T-cell (primary cell): ENCODE measurements around the gene GYG2. TPM values are rescaled to one million over a fixed set of nuclear protein-coding genes. Genes with fewer than 3 reads are reported as not detected.
"Not testable (repeated sequence)": the region's sequence is repeated elsewhere in the genome, so short reads cannot be mapped to it uniquely, and the experiment has no call there.

Experiments used
- ATAC-seq, 4 experiments: fragments of 200-7000 bp in 3 of 4; fragments of 150-1000 bp in 1 of 4; cut with Tn5 transposase; replicated peaks in 1 of 4; 1 replicate in 3 of 4; 2 replicates in 1 of 4; pipeline ENCODE4 v1.10.0; 2021; ENCODE audit warnings: moderate library complexity in 3 of 4, mild to moderate bottlenecking in 2 of 4, moderate number of reproducible peaks in 1 of 4
- CTCF ChIA-PET, 2 donors: fragments of 300-600 bp; sonication (Branson Sonifier 250); formaldehyde crosslinking; loops; one replicate each; lab custom pipeline; 2022; ENCODE audit warnings: antibody characterized with exemption in 2 of 2; lab: Charles Lee
- POLR2A ChIA-PET, 2 donors: fragments of 300-600 bp; sonication (Branson Sonifier 250); formaldehyde crosslinking; loops; one replicate each; lab custom pipeline; 2022; ENCODE audit warnings: antibody characterized with exemption in 2 of 2; lab: Charles Lee
- DNase-seq, 35 experiments: peaks; one replicate each; pipeline versions ENCODE4 v3.0.0 to v3.0.0-alpha.2; 2013 to 2023
- H3K27ac ChIP-seq: one replicate; pipeline ENCODE4 v1.5.1; 2013; ENCODE audit warnings: low read length
- H3K27me3 ChIP-seq, 2 experiments: replicated peaks in 1 of 2; 1 replicate in 1 of 2; 2 replicates in 1 of 2; pipeline versions ENCODE4 v1.6.1 to v1.7.0; 2013; ENCODE audit warnings: low read length in 1 of 2, mixed read lengths in 1 of 2; ENCODE audit not compliant: control insufficient read depth in 2 of 2, insufficient read depth in 2 of 2; ENCODE audit errors: extremely low read depth in 1 of 2
- H3K36me3 ChIP-seq, 2 donors: 1 replicate in 1 of 2; 2 replicates in 1 of 2; pipeline versions ENCODE4 v1.6.1 to v1.7.0; 2013; ENCODE audit warnings: low read length in 1 of 2; ENCODE audit not compliant: control insufficient read depth in 2 of 2, insufficient read depth in 1 of 2; ENCODE audit errors: extremely low read depth in 1 of 2
- H3K4me1 ChIP-seq, 2 experiments: 1 replicate in 1 of 2; 2 replicates in 1 of 2; pipeline versions ENCODE4 v1.6.1 to v1.7.0; 2013; ENCODE audit warnings: low read length in 2 of 2, mixed read lengths in 1 of 2; ENCODE audit not compliant: insufficient read depth in 2 of 2, control insufficient read depth in 1 of 2; ENCODE audit errors: extremely low read depth in 1 of 2
- H3K4me3 ChIP-seq, 2 donors: 1 replicate in 1 of 2; 2 replicates in 1 of 2; pipeline versions ENCODE4 v1.5.1 to v1.7.0; 2013; ENCODE audit warnings: mild to moderate bottlenecking in 2 of 2, low read length in 1 of 2, moderate library complexity in 1 of 2; ENCODE audit not compliant: control insufficient read depth in 1 of 2; ENCODE audit errors: extremely low read depth in 1 of 2
- H3K9me3 ChIP-seq: 2 replicates; pipeline ENCODE4 v1.7.0; 2013
- H3K27ac Mint-ChIP-seq, 2 donors: one replicate each; pipeline ENCODE4 v1.8.0; 2020 to 2021; ENCODE audit warnings: mild to moderate bottlenecking in 2 of 2, mixed read lengths in 2 of 2
- H3K27me3 Mint-ChIP-seq, 2 donors: one replicate each; pipeline ENCODE4 v1.8.0; 2021 to 2022; ENCODE audit warnings: mixed read lengths in 2 of 2
- H3K36me3 Mint-ChIP-seq: one replicate; pipeline ENCODE4 v1.8.0; 2021; ENCODE audit warnings: mixed read lengths
- H3K4me1 Mint-ChIP-seq, 3 donors: one replicate each; pipeline ENCODE4 v1.8.0; 2020 to 2022; ENCODE audit warnings: mixed read lengths in 3 of 3, mild to moderate bottlenecking in 1 of 3
- H3K4me3 Mint-ChIP-seq, 3 donors: one replicate each; pipeline ENCODE4 v1.8.0; 2020 to 2022; ENCODE audit warnings: mild to moderate bottlenecking in 3 of 3, mixed read lengths in 3 of 3, moderate library complexity in 3 of 3
- H3K9me3 Mint-ChIP-seq, 3 donors: one replicate each; pipeline ENCODE4 v1.8.0; 2020 to 2022; ENCODE audit warnings: mixed read lengths in 3 of 3
- WGBS: methylation state at CpG from one replicate; pipeline ENCODE4 v1.1.5; 2013; ENCODE audit warnings: missing lambda C conversion rate; ENCODE audit not compliant: insufficient coverage; 5-methylcytosine and 5-hydroxymethylcytosine counted together
- total RNA-seq, 35 experiments: library from RNA in 6 of 35; stranded (reverse) in 6 of 35; fragments of 120-200 nt in 1 of 35; gene quantifications; one replicate each; pipeline versions ENCODE4 v1.2.1 to v1.2.4 and lab custom pipeline; 2013 to 2026

The GYG2 gene
- total RNA-seq, 5 donors from 2014 or later (not counting 1 experiment from before 2014, with no cell fraction given), result 0.23 TPM; not detected in 4

- H3K4me1 ChIP-seq, result no peaks in the 10 kb centered on the region
- H3K27me3 Mint-ChIP-seq, result no peaks in the 10 kb centered on the region
- H3K27ac ChIP-seq, result no peak overlapping the region
- no peak for DNase-seq
- ATAC-seq, result no peak
- no peaks in the 10 kb centered on the region for H3K36me3 ChIP-seq
- WGBS, result 100% methylated on average over 1 of the region's 9 CpGs
- no peaks in the 10 kb centered on the region for H3K27me3 ChIP-seq
- H3K4me1 Mint-ChIP-seq, result no peaks in the 10 kb centered on the region
- no peak overlapping the region for H3K4me3 Mint-ChIP-seq
- peaks cover 6% of the 10 kb centered on the region for H3K36me3 Mint-ChIP-seq
- H3K4me3 ChIP-seq, result no peak overlapping the region
- POLR2A ChIA-PET, result no interaction called here
- H3K9me3 Mint-ChIP-seq, result no peaks in the 10 kb centered on the region
- no peak overlapping the region for H3K27ac Mint-ChIP-seq
- CTCF ChIA-PET, result no interaction called here
- no peaks in the 10 kb centered on the region for H3K9me3 ChIP-seq
Observed at GRCh38 chrX:2921750-2922149, 93.0 kb downstream of the GYG2 start.

- Histone ChIP-seq H3K9me3 (no peaks in the 10 kb centered on the region), H3K36me3 (no peaks in the 10 kb centered on the region), H3K4me3 (no peak overlapping the region), H3K4me1 (no peaks in the 10 kb centered on the region), H3K27me3 (no peaks in the 10 kb centered on the region), H3K27ac (no peak overlapping the region)
- no peak for DNase-seq
- Mint-ChIP-seq H3K27ac (no peak overlapping the region), H3K27me3 (no peaks in the 10 kb centered on the region), H3K9me3 (no peaks in the 10 kb centered on the region), H3K36me3 (peaks cover 6% of the 10 kb centered on the region), H3K4me3 (no peak overlapping the region), H3K4me1 (peaks cover 0 to 2% (median 0%) of the 10 kb centered on the region in 3 donors)
- no peak for ATAC-seq
- 100% methylated on average over 1 of the region's 9 CpGs for WGBS
- ChIA-PET POLR2A (no interaction called here), CTCF (no interaction called here)
Observed at GRCh38 chrX:2924151-2924550, 95.4 kb downstream of the GYG2 start.

DNA sequence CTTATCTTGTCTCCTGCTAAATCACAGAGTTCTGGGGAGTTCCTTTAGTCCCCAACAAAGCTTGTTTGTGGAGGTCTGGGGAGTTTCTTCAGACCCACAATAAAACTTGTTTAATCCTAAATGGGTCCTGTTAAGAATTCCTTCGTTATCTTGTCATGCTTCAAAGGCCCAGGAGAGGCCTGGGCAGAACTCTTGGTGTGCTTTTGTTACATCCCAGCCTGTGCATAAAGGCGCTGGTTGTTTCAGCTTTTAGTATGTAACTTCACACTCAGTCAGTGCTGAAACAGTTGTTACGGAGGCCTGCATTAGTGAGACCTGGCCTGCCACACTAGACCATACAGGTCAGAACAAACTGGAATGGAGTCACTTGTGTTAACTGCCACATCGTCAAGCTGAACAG is 97.5 kb downstream of the GYG2 start:
- H3K4me3 Mint-ChIP-seq, DNase-seq: not testable (repeated sequence)

GRCh38 chrX:2926664-2927275 is 98.0 kb downstream of the GYG2 start:
- Histone ChIP-seq H3K4me3 (no peak overlapping the region), H3K27ac (no peak overlapping the region), H3K9me3 (no peaks in the 10 kb centered on the region), H3K36me3 (no peaks in the 10 kb centered on the region), H3K4me1 (peaks cover 0 to 4% of the 10 kb centered on the region in 2 experiments), H3K27me3 (no peaks in the 10 kb centered on the region)
- H3K4me1 Mint-ChIP-seq, result peaks cover 0 to 4% (median 4%) of the 10 kb centered on the region in 3 donors
- ChIA-PET CTCF (no interaction called here), POLR2A (no interaction called here)
- DNase-seq, result no peak
- no peaks in the 10 kb centered on the region for H3K9me3 Mint-ChIP-seq
- WGBS, result 100% methylated on average over 5 of the region's 15 CpGs
- peaks cover 6% of the 10 kb centered on the region in 2 donors for H3K27me3 Mint-ChIP-seq
- no peak for ATAC-seq
- peak overlapping the region in 1 of 2 donors; percentile 45 for H3K27ac Mint-ChIP-seq
- no peak overlapping the region for H3K4me3 Mint-ChIP-seq
- H3K36me3 Mint-ChIP-seq, result no peaks in the 10 kb centered on the region

More for the DNA sequence above, 97.5 kb downstream of the GYG2 start:
- H3K9me3 ChIP-seq, H3K36me3 Mint-ChIP-seq, H3K9me3 Mint-ChIP-seq, H3K4me1 Mint-ChIP-seq, H3K27ac ChIP-seq, ATAC-seq, POLR2A ChIA-PET, H3K4me3 ChIP-seq, H3K36me3 ChIP-seq, H3K4me1 ChIP-seq, H3K27me3 ChIP-seq, H3K27me3 Mint-ChIP-seq, CTCF ChIA-PET: not testable (repeated sequence)
- peak overlapping the region in 1 of 2 donors; percentile 45 for H3K27ac Mint-ChIP-seq
- 100% methylated on average over 2 of the region's 4 CpGs for WGBS

DNA sequence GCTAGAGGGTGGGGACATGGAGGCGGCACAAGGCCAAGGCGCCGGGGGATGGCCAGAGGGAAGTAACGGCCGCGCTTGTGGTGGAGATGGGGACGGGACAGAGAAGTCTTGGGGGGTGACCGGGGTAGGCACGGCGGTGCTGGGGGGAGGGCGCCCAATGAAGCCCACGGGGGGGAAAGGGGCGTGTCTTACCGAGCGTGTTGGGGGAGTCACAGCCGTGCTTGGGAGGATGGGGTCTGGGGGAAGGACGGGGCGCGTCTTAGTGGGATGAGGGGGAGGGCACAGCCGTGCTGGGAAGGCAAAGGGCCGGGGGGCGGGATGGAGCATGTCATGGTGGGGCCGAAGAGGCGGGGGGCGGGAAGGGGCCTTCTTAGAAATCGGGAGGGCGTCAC is 99.5 kb downstream of the GYG2 start:
- Mint-ChIP-seq H3K27ac (peak overlapping the region in 1 of 2 donors; percentile 22), H3K36me3 (no peaks in the 10 kb centered on the region), H3K27me3 (peaks cover 6 to 12% of the 10 kb centered on the region in 2 donors), H3K9me3 (no peaks in the 10 kb centered on the region), H3K4me1 (peaks cover 0 to 4% (median 4%) of the 10 kb centered on the region in 3 donors), H3K4me3 (peak overlapping the region; percentile 45 to 72 (median 59))
- ChIA-PET CTCF (no interaction called here), POLR2A (interaction anchor here in 1 of 2 donors (0.6 kb wide), 1 partner anchor 173 kb away, joined by 4 read pairs; no protein-coding TSS in a partner anchor)
- H3K27me3 ChIP-seq, result peaks cover 0 to 1% of the 10 kb centered on the region in 2 experiments
- H3K4me3 ChIP-seq, result no peak overlapping the region
- DNase-seq (peak in 3 of 35 experiments; percentile 0 to 12 (median 5)), ATAC-seq (peak in 1 of 4 experiments; percentile 15)
- WGBS, result 29% methylated on average over 11 of the region's 27 CpGs
- no peak overlapping the region for H3K27ac ChIP-seq
- no peaks in the 10 kb centered on the region for H3K9me3 ChIP-seq
- H3K36me3 ChIP-seq, result no peaks in the 10 kb centered on the region
- peaks cover 0 to 4% of the 10 kb centered on the region in 2 experiments for H3K4me1 ChIP-seq

DNA sequence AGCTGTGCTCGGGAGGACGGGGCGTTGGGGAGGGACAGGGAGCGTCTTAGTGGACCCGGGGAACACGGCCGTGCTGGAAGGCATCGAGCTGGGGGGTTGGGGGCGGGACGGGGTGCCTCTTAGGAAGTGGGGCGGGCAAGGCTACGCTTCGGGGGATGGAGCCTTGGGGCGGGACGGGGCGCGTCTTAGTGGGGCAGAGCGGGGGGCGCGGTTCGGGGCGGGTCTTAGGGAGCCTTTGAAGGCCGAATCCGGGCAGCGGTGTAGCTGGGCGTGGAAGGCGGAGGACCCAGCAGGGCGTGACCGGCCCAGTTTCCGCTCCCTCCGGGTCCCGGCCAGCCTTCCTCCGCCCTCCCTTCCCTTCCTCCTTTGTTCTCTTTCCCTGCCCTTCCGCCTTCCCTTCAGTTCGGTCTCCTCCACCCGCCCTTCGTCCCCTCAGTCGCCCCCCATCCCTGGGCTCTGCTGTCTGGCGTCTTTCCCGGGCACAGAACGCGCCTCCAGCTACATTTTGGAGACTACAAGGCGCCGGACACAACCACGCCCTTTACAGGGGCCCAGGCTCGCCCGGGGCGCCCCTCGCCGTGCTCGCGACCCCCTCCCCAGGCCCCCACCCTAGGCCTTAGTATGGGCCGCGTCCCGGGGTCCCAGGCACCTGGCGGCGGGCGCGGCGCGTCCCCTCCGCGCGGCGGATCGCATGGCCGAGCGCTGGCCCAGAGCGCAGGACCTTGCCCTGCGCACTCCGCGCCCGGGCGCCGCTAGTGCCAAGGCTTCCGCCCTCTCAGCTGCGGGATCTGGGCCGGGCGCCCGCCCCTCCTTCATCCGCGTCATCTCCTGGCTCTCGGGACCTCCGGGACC is 100.1 kb downstream of the GYG2 start, which contains the start of gene ARSD:
ARSD (minus strand) TSS at position 757 of the 852 bp plus-strand sequence; CDS start at position 693, 64 bp downstream.
- Mint-ChIP-seq H3K27me3 (peaks cover 6 to 12% of the 10 kb centered on the region in 2 donors), H3K36me3 (no peaks in the 10 kb centered on the region), H3K4me3 (peak within 1 kb of the TSS; percentile 72 to 77 (median 74)), H3K27ac (peak within 1 kb of the TSS in 1 of 2 donors; percentile 64), H3K9me3 (no peaks in the 10 kb centered on the region), H3K4me1 (peaks cover 0 to 4% (median 4%) of the 10 kb centered on the region in 3 donors)
- peaks cover 0 to 4% of the 10 kb centered on the region in 2 experiments for H3K4me1 ChIP-seq
- H3K9me3 ChIP-seq, result no peaks in the 10 kb centered on the region
- ATAC-seq (peak; percentile 75 to 92 (median 86)), DNase-seq (peak; percentile 6 to 69 (median 30))
- ChIA-PET CTCF (no interaction called here), POLR2A (interaction anchor here in 1 of 2 donors (0.6 kb wide), 1 partner anchor 172 kb away, joined by 4 read pairs; no protein-coding TSS in a partner anchor)
- H3K4me3 ChIP-seq, result peak within 1 kb of the TSS; percentile 51 to 55
- no peaks in the 10 kb centered on the region for H3K36me3 ChIP-seq
- WGBS, result 1% methylated on average over 55 of the region's 84 CpGs
- peak within 1 kb of the TSS; percentile 62 for H3K27ac ChIP-seq
- H3K27me3 ChIP-seq, result peaks cover 0 to 5% of the 10 kb centered on the region in 2 experiments
